PFSK-1 (cell line): ENCODE data around the gene LPA. TPM values are rescaled to one million over a fixed set of nuclear protein-coding genes. Genes with fewer than 3 reads are reported as not detected.
"Not testable (repeated sequence)": the region's sequence is repeated elsewhere in the genome, so short reads cannot be mapped to it uniquely, and the experiment has no call there.

ENCODE experiments used
- FOXP2 ChIP-seq: optimal IDR thresholded peaks from 2 replicates; pipeline ENCODE3; 2011; ENCODE audit warnings: borderline replicate concordance, control low read depth, inconsistent platforms; ENCODE audit not compliant: insufficient read depth; ENCODE audit errors: extremely low read length, extremely low read depth
- POLR2AphosphoS5 ChIP-seq: IDR thresholded peaks from 2 replicates; pipeline ENCODE4 v1.6.1; 2012; ENCODE audit warnings: low read depth, mild to moderate bottlenecking, control low read depth, low read length, moderate library complexity
- REST ChIP-seq, 2 experiments: IDR thresholded peaks; 2 replicates each; pipeline versions ENCODE4 v1.6.1 to v1.8.0; 2011 to 2012; ENCODE audit warnings: low read depth in 2 of 2, low read length in 2 of 2, control low read depth in 1 of 2, inconsistent platforms in 1 of 2, mild to moderate bottlenecking in 1 of 2, moderate library complexity in 1 of 2; ENCODE audit not compliant: insufficient read depth in 1 of 2
- SIN3A ChIP-seq: IDR thresholded peaks from 2 replicates; pipeline ENCODE4 v1.6.1; 2012; ENCODE audit warnings: mild to moderate bottlenecking, low read length, moderate library complexity, borderline replicate concordance; ENCODE audit not compliant: insufficient read depth
- TAF1 ChIP-seq: IDR thresholded peaks from 2 replicates; pipeline ENCODE4 v1.6.1; 2012; ENCODE audit warnings: low read length, control low read depth, borderline replicate concordance; ENCODE audit not compliant: insufficient read depth
- polyA plus RNA-seq: library from polyadenylated mRNA; unstranded; fragments of >200 nt; gene quantifications from one replicate; pipeline ENCODE4 v1.2.1, GENCODE V29; 2012; ENCODE audit warnings: low read depth, missing spikeins; ENCODE audit not compliant: insufficient read length

Gene LPA, protein sequence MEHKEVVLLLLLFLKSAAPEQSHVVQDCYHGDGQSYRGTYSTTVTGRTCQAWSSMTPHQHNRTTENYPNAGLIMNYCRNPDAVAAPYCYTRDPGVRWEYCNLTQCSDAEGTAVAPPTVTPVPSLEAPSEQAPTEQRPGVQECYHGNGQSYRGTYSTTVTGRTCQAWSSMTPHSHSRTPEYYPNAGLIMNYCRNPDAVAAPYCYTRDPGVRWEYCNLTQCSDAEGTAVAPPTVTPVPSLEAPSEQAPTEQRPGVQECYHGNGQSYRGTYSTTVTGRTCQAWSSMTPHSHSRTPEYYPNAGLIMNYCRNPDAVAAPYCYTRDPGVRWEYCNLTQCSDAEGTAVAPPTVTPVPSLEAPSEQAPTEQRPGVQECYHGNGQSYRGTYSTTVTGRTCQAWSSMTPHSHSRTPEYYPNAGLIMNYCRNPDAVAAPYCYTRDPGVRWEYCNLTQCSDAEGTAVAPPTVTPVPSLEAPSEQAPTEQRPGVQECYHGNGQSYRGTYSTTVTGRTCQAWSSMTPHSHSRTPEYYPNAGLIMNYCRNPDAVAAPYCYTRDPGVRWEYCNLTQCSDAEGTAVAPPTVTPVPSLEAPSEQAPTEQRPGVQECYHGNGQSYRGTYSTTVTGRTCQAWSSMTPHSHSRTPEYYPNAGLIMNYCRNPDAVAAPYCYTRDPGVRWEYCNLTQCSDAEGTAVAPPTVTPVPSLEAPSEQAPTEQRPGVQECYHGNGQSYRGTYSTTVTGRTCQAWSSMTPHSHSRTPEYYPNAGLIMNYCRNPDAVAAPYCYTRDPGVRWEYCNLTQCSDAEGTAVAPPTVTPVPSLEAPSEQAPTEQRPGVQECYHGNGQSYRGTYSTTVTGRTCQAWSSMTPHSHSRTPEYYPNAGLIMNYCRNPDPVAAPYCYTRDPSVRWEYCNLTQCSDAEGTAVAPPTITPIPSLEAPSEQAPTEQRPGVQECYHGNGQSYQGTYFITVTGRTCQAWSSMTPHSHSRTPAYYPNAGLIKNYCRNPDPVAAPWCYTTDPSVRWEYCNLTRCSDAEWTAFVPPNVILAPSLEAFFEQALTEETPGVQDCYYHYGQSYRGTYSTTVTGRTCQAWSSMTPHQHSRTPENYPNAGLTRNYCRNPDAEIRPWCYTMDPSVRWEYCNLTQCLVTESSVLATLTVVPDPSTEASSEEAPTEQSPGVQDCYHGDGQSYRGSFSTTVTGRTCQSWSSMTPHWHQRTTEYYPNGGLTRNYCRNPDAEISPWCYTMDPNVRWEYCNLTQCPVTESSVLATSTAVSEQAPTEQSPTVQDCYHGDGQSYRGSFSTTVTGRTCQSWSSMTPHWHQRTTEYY (N-terminal part only)
- not detected for polyA plus RNA-seq

- not testable (repeated sequence) for TF ChIP-seq SIN3A; REST (IDR thresholded peaks at IDR 0.05; ENCODE audit: insufficient read depth in 1 of 2, low read depth in 2 of 2, low read length in 2 of 2); FOXP2
Observed at GRCh38 chr6:160664198-160664597, at the start of gene LPA. LPA (minus strand) TSS chr6:160664275; CDS start chr6:160664214, 61 bp downstream.

GRCh38 chr6:160701918-160702680 is 38.0 kb upstream of the LPA start, which contains the start of gene PLG:
PLG (plus strand) TSS chr6:160702244; CDS start chr6:160702305, 61 bp downstream.
- TF ChIP-seq FOXP2; REST (IDR thresholded peaks at IDR 0.05; ENCODE audit: insufficient read depth in 1 of 2, low read depth in 2 of 2, low read length in 2 of 2); TAF1: not testable (repeated sequence)

DNA sequence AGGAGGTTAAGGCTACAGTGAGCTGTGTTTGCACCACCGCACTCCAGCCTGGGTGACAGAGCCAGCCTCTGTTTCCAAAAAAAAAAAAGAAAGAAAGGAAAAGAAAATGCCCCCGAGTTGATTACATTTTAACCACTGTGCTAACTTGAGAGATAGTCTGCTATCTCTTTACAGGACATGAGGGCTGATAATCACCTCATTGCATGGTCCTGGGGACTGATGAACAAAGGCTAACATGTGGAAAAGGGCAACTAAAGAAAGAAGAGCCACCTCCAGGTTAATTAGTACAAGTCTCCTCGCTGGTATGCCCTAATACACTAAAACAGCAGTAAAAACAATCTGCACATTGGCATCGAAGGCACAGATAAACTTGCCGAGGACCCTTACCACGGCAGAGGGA is 33.8 kb upstream of the LPA start:
- no peak for TF ChIP-seq TAF1
- TF ChIP-seq REST (IDR thresholded peaks at IDR 0.05; ENCODE audit: insufficient read depth in 1 of 2, low read depth in 2 of 2, low read length in 2 of 2), result no peak
- TF ChIP-seq SIN3A, result no peak
- TF ChIP-seq POLR2AphosphoS5, result no peak
- TF ChIP-seq FOXP2, result no peak

- TF ChIP-seq TAF1, result no peak
- no peak for TF ChIP-seq FOXP2
- no peak for TF ChIP-seq REST (IDR thresholded peaks at IDR 0.05; ENCODE audit: insufficient read depth in 1 of 2, low read depth in 2 of 2, low read length in 2 of 2)
- no peak for TF ChIP-seq SIN3A
- TF ChIP-seq POLR2AphosphoS5, result no peak
Observed at GRCh38 chr6:160692369-160692959, 28.4 kb upstream of the LPA start.
